HEK293 (cell line): ENCODE data around the gene TTN.

ENCODE experiments used
- BCL6B ChIP-seq: fragments of 450-650 bp; formaldehyde crosslinking; IDR thresholded peaks from 2 replicates; pipeline ENCODE4 v1.5.1; 2017; ENCODE audit warnings: missing biosample characterization, missing genetic modification characterization
- HIC1 ChIP-seq: fragments of 450-650 bp; formaldehyde crosslinking; IDR thresholded peaks from 2 replicates; pipeline ENCODE4 v1.5.1; 2016; ENCODE audit warnings: missing biosample characterization, missing genetic modification characterization
- KLF10 ChIP-seq: fragments of 450-650 bp; IDR thresholded peaks from 2 replicates; pipeline ENCODE4 v1.5.1; 2018; ENCODE audit warnings: missing biosample characterization, mild to moderate bottlenecking, missing genetic modification characterization
- OSR2 ChIP-seq: fragments of 450-650 bp; formaldehyde crosslinking; IDR thresholded peaks from 2 replicates; pipeline ENCODE4 v1.5.1; 2016; ENCODE audit warnings: missing biosample characterization, missing genetic modification characterization
- PATZ1 ChIP-seq: fragments of 450-650 bp; formaldehyde crosslinking; IDR thresholded peaks from 2 replicates; pipeline ENCODE4 v1.5.1; 2016; ENCODE audit warnings: missing biosample characterization, missing genetic modification characterization
- PBX3 ChIP-seq: sonication (generic); formaldehyde crosslinking; IDR thresholded peaks from 2 replicates; pipeline ENCODE4 v1.8.1; 2022; ENCODE audit warnings: mild to moderate bottlenecking, moderate library complexity, missing genetic modification reagents
- SP7 ChIP-seq: fragments of 450-650 bp; formaldehyde crosslinking; IDR thresholded peaks from 2 replicates; pipeline ENCODE4 v1.5.1; 2016; ENCODE audit warnings: missing biosample characterization, missing genetic modification characterization
- ZEB2 ChIP-seq: fragments of 450-650 bp; formaldehyde crosslinking; IDR thresholded peaks from 2 replicates; pipeline ENCODE4 v1.5.1; 2016; ENCODE audit warnings: missing biosample characterization, missing genetic modification characterization
- ZIC2 ChIP-seq: fragments of 450-650 bp; formaldehyde crosslinking; IDR thresholded peaks from 2 replicates; pipeline ENCODE4 v1.5.1; 2016; ENCODE audit warnings: missing biosample characterization, missing genetic modification characterization
- ZNF146 ChIP-seq: fragments of 450-650 bp; formaldehyde crosslinking; IDR thresholded peaks from 2 replicates; pipeline ENCODE4 v1.5.1; 2016; ENCODE audit warnings: missing biosample characterization, missing genetic modification characterization
- ZNF174 ChIP-seq: fragments of 450-650 bp; formaldehyde crosslinking; IDR thresholded peaks from 2 replicates; pipeline ENCODE4 v1.5.0; 2017; ENCODE audit warnings: missing biosample characterization, mild to moderate bottlenecking, missing genetic modification characterization
- ZNF18 ChIP-seq: fragments of 450-650 bp; formaldehyde crosslinking; IDR thresholded peaks from 2 replicates; pipeline ENCODE4 v1.5.1; 2016; ENCODE audit warnings: missing biosample characterization, missing genetic modification characterization
- ZNF221 ChIP-seq: fragments of 450-650 bp; formaldehyde crosslinking; IDR thresholded peaks from 2 replicates; pipeline ENCODE4 v1.5.1; 2017; ENCODE audit warnings: missing biosample characterization, missing genetic modification characterization, borderline replicate concordance
- ZNF24 ChIP-seq: fragments of 450-650 bp; formaldehyde crosslinking; IDR thresholded peaks from 2 replicates; pipeline ENCODE4 v1.5.1; 2016; ENCODE audit warnings: missing biosample characterization, missing genetic modification characterization
- ZNF324 ChIP-seq: fragments of 450-650 bp; formaldehyde crosslinking; IDR thresholded peaks from 2 replicates; pipeline ENCODE4 v1.5.1; 2016; ENCODE audit warnings: missing biosample characterization, missing genetic modification characterization
- ZNF335 ChIP-seq: fragments of 450-650 bp; formaldehyde crosslinking; conservative IDR thresholded peaks from 2 replicates; pipeline ENCODE4 v1.5.1; 2016; ENCODE audit warnings: missing biosample characterization, missing genetic modification characterization
- ZNF350 ChIP-seq: fragments of 450-650 bp; formaldehyde crosslinking; IDR thresholded peaks from 2 replicates; pipeline ENCODE4 v1.5.0; 2017; ENCODE audit warnings: missing biosample characterization, mild to moderate bottlenecking, missing genetic modification characterization
- ZNF398 ChIP-seq: fragments of 450-650 bp; formaldehyde crosslinking; IDR thresholded peaks from 2 replicates; pipeline ENCODE4 v1.5.1; 2017; ENCODE audit warnings: missing biosample characterization, missing genetic modification characterization
- ZNF433 ChIP-seq: fragments of 450-650 bp; formaldehyde crosslinking; IDR thresholded peaks from 2 replicates; pipeline ENCODE4 v1.5.1; 2016; ENCODE audit warnings: missing biosample characterization, missing genetic modification characterization, low read depth
- ZNF548 ChIP-seq: fragments of 450-650 bp; formaldehyde crosslinking; IDR thresholded peaks from 2 replicates; pipeline ENCODE4 v1.5.1; 2016; ENCODE audit warnings: missing biosample characterization, missing genetic modification characterization
- ZNF549 ChIP-seq: fragments of 450-650 bp; IDR thresholded peaks from 2 replicates; pipeline ENCODE4 v1.5.1; 2018; ENCODE audit warnings: missing biosample characterization, missing genetic modification characterization, mild to moderate bottlenecking, inconsistent platforms, moderate library complexity
- ZNF580 ChIP-seq: fragments of 450-650 bp; formaldehyde crosslinking; IDR thresholded peaks from 2 replicates; pipeline ENCODE4 v1.5.1; 2016; ENCODE audit warnings: missing biosample characterization, missing genetic modification characterization
- ZNF600 ChIP-seq: fragments of 450-650 bp; formaldehyde crosslinking; IDR thresholded peaks from 2 replicates; pipeline ENCODE4 v1.5.1; 2016; ENCODE audit warnings: missing biosample characterization, missing genetic modification characterization
- ZNF624 ChIP-seq: fragments of 450-650 bp; formaldehyde crosslinking; IDR thresholded peaks from 2 replicates; pipeline ENCODE4 v1.5.1; 2017; ENCODE audit warnings: missing biosample characterization, missing genetic modification characterization
- ZNF626 ChIP-seq: fragments of 450-650 bp; sonication (Bioruptor Pico); formaldehyde crosslinking; IDR thresholded peaks from 2 replicates; pipeline ENCODE4 v1.5.1; 2018; ENCODE audit warnings: missing biosample characterization, missing genetic modification characterization, inconsistent platforms
- ZNF791 ChIP-seq: fragments of 450-650 bp; formaldehyde crosslinking; IDR thresholded peaks from 2 replicates; pipeline ENCODE4 v1.5.1; 2016; ENCODE audit warnings: missing biosample characterization, missing genetic modification characterization
- ZNF792 ChIP-seq: fragments of 450-650 bp; formaldehyde crosslinking; IDR thresholded peaks from 2 replicates; pipeline ENCODE4 v1.5.1; 2016; ENCODE audit warnings: missing biosample characterization, missing genetic modification characterization
- ZNF843 ChIP-seq: fragments of 450-650 bp; formaldehyde crosslinking; IDR thresholded peaks from 2 replicates; pipeline ENCODE4 v1.5.1; 2016; ENCODE audit warnings: missing biosample characterization, missing genetic modification characterization

Gene TTN

GRCh38 chr2:178484245-178485041, 322.8 kb downstream of the TTN start (continued):
- no peak for TF ChIP-seq ZNF792 (tag by site-specific recombination)
- TF ChIP-seq ZEB2 = peak; percentile 90
- TF ChIP-seq BCL6B (tag by site-specific recombination) = peak; percentile 88
- TF ChIP-seq OSR2 (tag by site-specific recombination) = peak; percentile 82
- TF ChIP-seq SP7 (tag by site-specific recombination) = peak; percentile 52; the same call in 1 of the 2 replicates
- TF ChIP-seq HIC1 (tag by site-specific recombination) = 0 out of 2 replicates have a peak, but pooled peaks have one; percentile 26
- 0 out of 2 replicates have a peak, but pooled peaks have one; percentile 25 for TF ChIP-seq ZNF146 (tag by site-specific recombination)
- TF ChIP-seq ZNF221 (tag by site-specific recombination) = peak; percentile 95; the same call in 1 of the 2 replicates
- TF ChIP-seq ZNF624 (tag by site-specific recombination) = 0 out of 2 replicates have a peak, but pooled peaks have one; percentile 56
- TF ChIP-seq KLF10 (tag by site-specific recombination) = peak; percentile 93
- no peak for TF ChIP-seq ZNF433 (tag by site-specific recombination)
- peak; percentile 89 for TF ChIP-seq ZNF843 (tag by site-specific recombination)
- peak; percentile 76; the same call in 1 of the 2 replicates for TF ChIP-seq ZNF324 (tag by site-specific recombination)
- TF ChIP-seq ZNF791 = no peak
- peak; percentile 60 for TF ChIP-seq PATZ1 (tag by site-specific recombination)
- TF ChIP-seq ZNF335 (tag by site-specific recombination) = 0 out of 2 replicates have a peak, but pooled peaks have one; percentile 14
- no peak for TF ChIP-seq PBX3 (CRISPR knock-in tag)
- no peak for TF ChIP-seq ZNF600 (tag by site-specific recombination)
- peak; percentile 64 for TF ChIP-seq ZIC2 (tag by site-specific recombination)
- peak; percentile 93 for TF ChIP-seq ZNF626 (tag by site-specific recombination)
- peak; percentile 89 for TF ChIP-seq ZNF174 (tag by site-specific recombination)
- TF ChIP-seq ZNF350 (tag by site-specific recombination) = peak; percentile 90
- peak; percentile 65; the same call in 1 of the 2 replicates for TF ChIP-seq ZNF24 (tag by site-specific recombination)
- TF ChIP-seq ZNF398 = peak; percentile 52; the same call in 1 of the 2 replicates
- peak; percentile 97 for TF ChIP-seq ZNF18
- TF ChIP-seq ZNF548 (tag by site-specific recombination) = no peak
- peak; percentile 79 for TF ChIP-seq ZNF549 (tag by site-specific recombination)
- peak; percentile 20; the same call in 1 of the 2 replicates for TF ChIP-seq ZNF580 (tag by site-specific recombination)
